ENCODE results near the gene OGFOD3.
"Not testable (repeated sequence)": the region's sequence is repeated elsewhere in the genome, so short reads cannot be mapped to it uniquely, and the experiment has no call there.

Gene OGFOD3

GRCh38 chr17:82433560-82434215, 15.3 kb upstream of the OGFOD3 start:
- DNase-seq (ENCODE audit: low read depth) = no peak

- no peak for DNase-seq (ENCODE audit: low read depth)
Observed at GRCh38 chr17:82432017-82432416, 13.6 kb upstream of the OGFOD3 start.

GRCh38 chr17:82429824-82430223, 11.4 kb upstream of the OGFOD3 start:
- DNase-seq (ENCODE audit: low read depth) = no peak

GRCh38 chr17:82428546-82428945, 10.2 kb upstream of the OGFOD3 start:
- DNase-seq (ENCODE audit: low read depth) = no peak

GRCh38 chr17:82424863-82425159, 6.4 kb upstream of the OGFOD3 start:
- DNase-seq (ENCODE audit: low read depth) = no peak

- DNase-seq (ENCODE audit: low read depth) = peak; percentile 37
Observed at GRCh38 chr17:82424001-82424862, 5.8 kb upstream of the OGFOD3 start.

- DNase-seq (ENCODE audit: low read depth) = no peak
Observed at GRCh38 chr17:82419540-82419939, 1.2 kb upstream of the OGFOD3 start.

GRCh38 chr17:82416771-82417170, 1.6 kb downstream of the OGFOD3 start:
- DNase-seq (ENCODE audit: low read depth) = no peak

GRCh38 chr17:82416264-82416663, 2.1 kb downstream of the OGFOD3 start:
- DNase-seq (ENCODE audit: low read depth) = no peak

GRCh38 chr17:82415786-82416185, 2.6 kb downstream of the OGFOD3 start:
- DNase-seq (ENCODE audit: low read depth) = no peak

GRCh38 chr17:82415336-82415735, 3.0 kb downstream of the OGFOD3 start:
- DNase-seq (ENCODE audit: low read depth) = no peak

- peak; percentile 62 for DNase-seq (ENCODE audit: low read depth)
Observed at GRCh38 chr17:82414548-82415281, 3.7 kb downstream of the OGFOD3 start.

GRCh38 chr17:82412535-82413520, 5.6 kb downstream of the OGFOD3 start:
- DNase-seq (ENCODE audit: low read depth) = no peak

GRCh38 chr17:82412081-82412480, 6.3 kb downstream of the OGFOD3 start:
- not testable (repeated sequence) for DNase-seq (ENCODE audit: low read depth)

GRCh38 chr17:82411396-82412053, 6.9 kb downstream of the OGFOD3 start:
- DNase-seq (ENCODE audit: low read depth) = no peak

- no peak for DNase-seq (ENCODE audit: low read depth)
Observed at GRCh38 chr17:82410014-82410716, 8.2 kb downstream of the OGFOD3 start.

- DNase-seq (ENCODE audit: low read depth) = no peak
Observed at GRCh38 chr17:82408938-82409318, 9.5 kb downstream of the OGFOD3 start.

- no peak for DNase-seq (ENCODE audit: low read depth)
Observed at GRCh38 chr17:82408288-82408937, 10.0 kb downstream of the OGFOD3 start.

GRCh38 chr17:82407255-82407654, 11.1 kb downstream of the OGFOD3 start:
- DNase-seq (ENCODE audit: low read depth) = no peak

GRCh38 chr17:82406131-82406671, 12.2 kb downstream of the OGFOD3 start:
- no peak for DNase-seq (ENCODE audit: low read depth)
